Mammary epithelial cell (primary cell): Measurements from ENCODE around the gene RBM22.
"Not testable (repeated sequence)": the region's sequence is repeated elsewhere in the genome, so short reads cannot be mapped to it uniquely, and the experiment has no call there.

Source experiments
- CTCF ChIP-seq, 2 donors: IDR thresholded peaks in 1 of 2; conservative IDR thresholded peaks in 1 of 2; 2 replicates each; pipeline ENCODE4 v1.5.1; 2011 to 2012; ENCODE audit warnings: inconsistent platforms in 2 of 2, low read length in 2 of 2, mild to moderate bottlenecking in 2 of 2, control low read depth in 1 of 2, low read depth in 1 of 2; ENCODE audit not compliant: insufficient read depth in 1 of 2; ENCODE audit errors: extremely low read depth in 1 of 2
- EZH2 ChIP-seq: IDR thresholded peaks from 2 replicates; pipeline ENCODE4 v1.6.1; 2012; ENCODE audit warnings: low read length, inconsistent platforms, borderline replicate concordance

DNA sequence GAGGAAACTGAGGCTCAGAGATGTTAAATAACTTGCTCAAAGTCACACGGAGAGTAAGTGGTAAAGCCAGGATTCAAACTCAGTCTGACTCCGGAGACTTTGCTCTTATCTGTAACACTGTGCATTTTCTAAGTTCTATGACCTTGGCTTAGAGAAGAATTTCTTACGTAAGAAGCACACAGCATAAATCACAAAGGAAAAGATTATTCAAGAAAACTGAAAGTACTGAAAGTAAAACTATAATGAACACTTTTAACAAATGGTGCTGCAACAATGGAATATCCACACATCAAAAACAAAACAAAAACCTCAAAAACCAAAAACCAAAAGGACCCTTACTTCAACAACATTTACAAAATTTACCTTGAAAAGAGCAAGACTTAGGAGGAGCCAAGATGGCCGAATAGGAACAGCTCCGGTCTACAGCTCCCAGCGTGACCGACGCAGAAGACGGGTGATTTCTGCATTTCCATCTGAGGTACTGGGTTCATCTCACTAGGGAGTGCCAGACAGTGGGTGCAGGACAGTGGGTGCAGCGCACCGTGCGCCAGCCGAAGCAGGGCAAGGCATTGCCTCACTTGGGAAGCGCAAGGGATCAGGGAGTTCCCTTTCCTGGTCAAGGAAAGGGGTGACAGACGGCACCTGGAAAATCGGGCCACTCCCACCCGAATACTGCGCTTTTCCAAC lies 41.7 kb upstream of the RBM22 start:
- TF ChIP-seq CTCF (conservative IDR thresholded peaks at IDR 0.05 in 1 of 2, IDR thresholded peaks at IDR 0.05 in 1 of 2; ENCODE audit: extremely low read depth in 1 of 2, insufficient read depth in 1 of 2, low read depth in 1 of 2, low read length in 2 of 2); EZH2: not testable (repeated sequence)
